ENCODE results near the gene ST3GAL3. TPM values are rescaled to one million over a fixed set of nuclear protein-coding genes. Genes with fewer than 3 reads are reported as not detected.

ST3GAL3 gene
- polyA plus RNA-seq, 2 of the 4 experiments (the other 2 are of a cell fraction), result 2.5 to 4.0 TPM

DNA sequence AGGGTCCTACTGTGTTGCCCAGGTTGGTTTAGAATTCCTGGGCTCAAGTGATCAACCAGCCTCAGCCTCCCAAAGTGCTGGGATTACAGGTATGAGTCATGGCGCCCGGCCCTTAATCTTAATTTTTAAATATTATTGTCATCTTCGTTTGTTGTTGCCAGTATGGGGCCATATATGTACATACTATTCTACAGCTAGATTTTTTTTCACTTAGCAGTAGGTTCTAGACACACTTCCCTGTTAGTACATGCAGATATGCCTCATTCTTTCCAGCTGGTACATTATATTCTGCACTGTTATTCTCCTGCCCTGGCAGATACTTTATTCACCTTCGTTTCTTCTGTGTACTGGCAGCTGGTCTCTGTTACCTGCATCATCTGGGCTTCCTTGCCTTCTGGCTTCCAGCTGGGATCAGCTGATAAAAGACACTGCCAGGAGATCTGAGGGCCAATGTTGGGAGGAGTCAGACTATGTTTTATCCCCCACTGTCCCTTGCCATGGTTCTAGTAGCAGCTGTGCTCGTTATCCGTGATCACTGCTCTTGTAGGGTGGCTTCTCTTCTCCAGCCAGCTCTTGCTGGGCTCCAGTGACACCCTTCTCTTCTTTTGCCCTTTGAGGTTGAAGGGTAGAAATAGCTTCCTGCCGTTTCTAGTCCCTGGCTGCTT lies 24.7 kb downstream of the ST3GAL3 start:
- 83% methylated on average over 7 of the region's 7 CpGs for WGBS (ENCODE audit: missing lambda C conversion rate)
- DNase-seq (ENCODE audit: low read depth in 1 of 2, low spot score in 1 of 2) (no peak), FAIRE-seq (no peak), ATAC-seq (no peak)
- Histone ChIP-seq H3K4me3 (no peak overlapping the region), H3K4me2 (no peak overlapping the region), H3K9me3 (no peaks in the 10 kb centered on the region), H3K27ac (no peak overlapping the region), H3K4me1 (no peaks in the 10 kb centered on the region)
- no peak for TF ChIP-seq HEYL (CRISPR knock-in tag; IDR thresholded peaks at IDR 0.05)
- TF ChIP-seq ZNF302 (CRISPR knock-in tag; IDR thresholded peaks at IDR 0.05), result no peak
- TF ChIP-seq MAZ (IDR thresholded peaks at IDR 0.05; ENCODE audit: borderline replicate concordance, low read depth, low read length), result no peak
- no peak for TF ChIP-seq MYC (IDR thresholded peaks at IDR 0.05; ENCODE audit: borderline replicate concordance, low read length)
- TF ChIP-seq NFE2L2 (conservative IDR thresholded peaks at IDR 0.05; ENCODE audit: low read length), result no peak
- no peak for TF ChIP-seq POLR2AphosphoS2 (conservative IDR thresholded peaks at IDR 0.05; ENCODE audit: low read length)
- TF ChIP-seq HOXB5 (CRISPR knock-in tag; IDR thresholded peaks at IDR 0.05), result no peak
- TF ChIP-seq EP300 (IDR thresholded peaks at IDR 0.05), result no peak
- no peak for TF ChIP-seq HOXA7 (CRISPR knock-in tag; IDR thresholded peaks at IDR 0.05)
- TF ChIP-seq, protein P1, sequence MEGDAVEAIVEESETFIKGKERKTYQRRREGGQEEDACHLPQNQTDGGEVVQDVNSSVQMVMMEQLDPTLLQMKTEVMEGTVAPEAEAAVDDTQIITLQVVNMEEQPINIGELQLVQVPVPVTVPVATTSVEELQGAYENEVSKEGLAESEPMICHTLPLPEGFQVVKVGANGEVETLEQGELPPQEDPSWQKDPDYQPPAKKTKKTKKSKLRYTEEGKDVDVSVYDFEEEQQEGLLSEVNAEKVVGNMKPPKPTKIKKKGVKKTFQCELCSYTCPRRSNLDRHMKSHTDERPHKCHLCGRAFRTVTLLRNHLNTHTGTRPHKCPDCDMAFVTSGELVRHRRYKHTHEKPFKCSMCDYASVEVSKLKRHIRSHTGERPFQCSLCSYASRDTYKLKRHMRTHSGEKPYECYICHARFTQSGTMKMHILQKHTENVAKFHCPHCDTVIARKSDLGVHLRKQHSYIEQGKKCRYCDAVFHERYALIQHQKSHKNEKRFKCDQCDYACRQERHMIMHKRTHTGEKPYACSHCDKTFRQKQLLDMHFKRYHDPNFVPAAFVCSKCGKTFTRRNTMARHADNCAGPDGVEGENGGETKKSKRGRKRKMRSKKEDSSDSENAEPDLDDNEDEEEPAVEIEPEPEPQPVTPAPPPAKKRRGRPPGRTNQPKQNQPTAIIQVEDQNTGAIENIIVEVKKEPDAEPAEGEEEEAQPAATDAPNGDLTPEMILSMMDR (IDR thresholded peaks at IDR 0.05), result no peak
- TF ChIP-seq, protein P2, sequence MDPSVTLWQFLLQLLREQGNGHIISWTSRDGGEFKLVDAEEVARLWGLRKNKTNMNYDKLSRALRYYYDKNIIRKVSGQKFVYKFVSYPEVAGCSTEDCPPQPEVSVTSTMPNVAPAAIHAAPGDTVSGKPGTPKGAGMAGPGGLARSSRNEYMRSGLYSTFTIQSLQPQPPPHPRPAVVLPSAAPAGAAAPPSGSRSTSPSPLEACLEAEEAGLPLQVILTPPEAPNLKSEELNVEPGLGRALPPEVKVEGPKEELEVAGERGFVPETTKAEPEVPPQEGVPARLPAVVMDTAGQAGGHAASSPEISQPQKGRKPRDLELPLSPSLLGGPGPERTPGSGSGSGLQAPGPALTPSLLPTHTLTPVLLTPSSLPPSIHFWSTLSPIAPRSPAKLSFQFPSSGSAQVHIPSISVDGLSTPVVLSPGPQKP (IDR thresholded peaks at IDR 0.05; ENCODE audit: low read depth, low read length), result no peak
- POLR2A ChIA-PET, result no interaction called here
- CTCF ChIA-PET, result interaction anchor here (0.7 to 1.3 kb wide), 2 partner anchors 31 kb away, joined by 3 read pairs; no protein-coding TSS in a partner anchor

DNA sequence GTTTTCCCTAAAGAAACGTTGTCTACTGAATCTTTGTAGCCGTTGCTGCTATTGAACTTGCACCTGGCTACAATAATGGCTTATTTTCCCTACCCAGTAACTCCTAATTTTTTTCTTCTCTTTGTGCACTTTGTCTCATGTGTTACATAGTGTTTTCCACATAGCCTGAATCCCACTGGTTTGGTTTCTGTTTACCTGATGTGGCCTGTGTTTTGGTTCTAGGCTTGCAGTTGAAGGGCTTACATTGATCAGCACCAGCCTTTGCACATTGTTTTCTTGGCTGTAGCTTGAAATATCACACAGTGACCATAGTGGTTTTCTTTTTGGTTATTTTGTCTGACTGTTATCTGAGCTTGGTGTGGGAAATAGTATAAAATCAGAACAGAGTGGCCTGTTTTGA lies 29.5 kb downstream of the ST3GAL3 start:
- CTCF ChIA-PET, result no interaction called here
- Histone ChIP-seq H3K27ac (no peak overlapping the region), H3K4me1 (no peaks in the 10 kb centered on the region), H3K9me3 (no peaks in the 10 kb centered on the region), H3K4me3 (no peak overlapping the region), H3K4me2 (no peak overlapping the region)
- TF ChIP-seq NPAS2 (CRISPR knock-in tag; IDR thresholded peaks at IDR 0.05; ENCODE audit: borderline replicate concordance) (no peak), POLR2A (IDR thresholded peaks at IDR 0.05; ENCODE audit: low read length) (no peak), SMC3 (IDR thresholded peaks at IDR 0.05) (no peak), RAD21 (conservative IDR thresholded peaks at IDR 0.05 in 1 of 2, IDR thresholded peaks at IDR 0.05 in 1 of 2) (no peak), CBX2 (IDR thresholded peaks at IDR 0.05; ENCODE audit: borderline replicate concordance, low read depth) (no peak), ZFP36 (IDR thresholded peaks at IDR 0.05; ENCODE audit: borderline replicate concordance, partially characterized antibody) (no peak)
- TF ChIP-seq, protein P3, sequence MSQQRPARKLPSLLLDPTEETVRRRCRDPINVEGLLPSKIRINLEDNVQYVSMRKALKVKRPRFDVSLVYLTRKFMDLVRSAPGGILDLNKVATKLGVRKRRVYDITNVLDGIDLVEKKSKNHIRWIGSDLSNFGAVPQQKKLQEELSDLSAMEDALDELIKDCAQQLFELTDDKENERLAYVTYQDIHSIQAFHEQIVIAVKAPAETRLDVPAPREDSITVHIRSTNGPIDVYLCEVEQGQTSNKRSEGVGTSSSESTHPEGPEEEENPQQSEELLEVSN (IDR thresholded peaks at IDR 0.05; ENCODE audit: borderline replicate concordance, low read depth), result no peak
- TF ChIP-seq, protein P1 (IDR thresholded peaks at IDR 0.05), result no peak
- DNase-seq (ENCODE audit: low read depth in 1 of 2, low spot score in 1 of 2) (no peak), FAIRE-seq (no peak), ATAC-seq (no peak)
- POLR2A ChIA-PET, result no interaction called here
- WGBS (ENCODE audit: missing lambda C conversion rate), result 63% methylated on average over 2 of the region's 2 CpGs
